ENCODE measurements around the gene HNRNPL. TPM values are rescaled to one million over a fixed set of nuclear protein-coding genes. Genes with fewer than 3 reads are reported as not detected.

HNRNPL gene
- polyA plus RNA-seq, 1 experiment: 316 TPM

- DNase-seq (ENCODE audit: low read depth, low spot score): no peak
- ChIA-PET CTCF (no interaction called here), POLR2A (no interaction called here)
- Histone ChIP-seq H3K4me3 (ENCODE audit: low read depth, low read length) (no peak overlapping the region), H3K9me3 (ENCODE audit: control insufficient read depth, insufficient read depth, low read length) (no peaks in the 10 kb centered on the region), H3K27me3 (ENCODE audit: control insufficient read depth, insufficient read depth, low read length) (no peaks in the 10 kb centered on the region), H3K27ac (ENCODE audit: low read depth, low read length) (no peak overlapping the region)
- TF ChIP-seq CTCF (IDR thresholded peaks at IDR 0.05; ENCODE audit: low read depth, low read length): no peak
Measured at GRCh38 chr19:38883286-38883685, 33.5 kb upstream of the HNRNPL start.

- H3K4me3 ChIP-seq (ENCODE audit: low read depth, low read length): no peak overlapping the region
- no peaks in the 10 kb centered on the region for H3K9me3 ChIP-seq (ENCODE audit: control insufficient read depth, insufficient read depth, low read length)
- CTCF ChIA-PET: interaction anchor here (1.1 kb wide), 1 partner anchor 12 kb away, joined by 4 read pairs; no protein-coding TSS in a partner anchor
- POLR2A ChIA-PET: no interaction called here
- H3K27me3 ChIP-seq (ENCODE audit: control insufficient read depth, insufficient read depth, low read length): no peaks in the 10 kb centered on the region
- no peak overlapping the region for H3K27ac ChIP-seq (ENCODE audit: low read depth, low read length)
- TF ChIP-seq CTCF (IDR thresholded peaks at IDR 0.05; ENCODE audit: low read depth, low read length): no peak
- no peak for DNase-seq (ENCODE audit: low read depth, low spot score)
Measured at GRCh38 chr19:38880882-38881609, 31.3 kb upstream of the HNRNPL start.

- TF ChIP-seq CTCF (IDR thresholded peaks at IDR 0.05; ENCODE audit: low read depth, low read length): no peak
- no peak for DNase-seq (ENCODE audit: low read depth, low spot score)
- Histone ChIP-seq H3K27ac (ENCODE audit: low read depth, low read length) (no peak overlapping the region), H3K27me3 (ENCODE audit: control insufficient read depth, insufficient read depth, low read length) (no peaks in the 10 kb centered on the region), H3K4me3 (ENCODE audit: low read depth, low read length) (no peak overlapping the region), H3K9me3 (ENCODE audit: control insufficient read depth, insufficient read depth, low read length) (no peaks in the 10 kb centered on the region)
- ChIA-PET POLR2A (no interaction called here), CTCF (interaction anchor here (1.1 kb wide), 1 partner anchor 11 kb away, joined by 4 read pairs; no protein-coding TSS in a partner anchor)
Measured at GRCh38 chr19:38880076-38880881, 30.5 kb upstream of the HNRNPL start.

GRCh38 chr19:38879400-38879751 is 29.6 kb upstream of the HNRNPL start:
- ChIA-PET POLR2A (no interaction called here), CTCF (interaction anchor here (0.8 to 2.0 kb wide), 3 partner anchors 9 to 16 kb away, joined by 5 to 6 read pairs (median 5); no protein-coding TSS in a partner anchor)
- H3K27ac ChIP-seq (ENCODE audit: low read depth, low read length): no peak overlapping the region
- TF ChIP-seq CTCF (IDR thresholded peaks at IDR 0.05; ENCODE audit: low read depth, low read length): no peak
- no peaks in the 10 kb centered on the region for H3K27me3 ChIP-seq (ENCODE audit: control insufficient read depth, insufficient read depth, low read length)
- H3K4me3 ChIP-seq (ENCODE audit: low read depth, low read length): no peak overlapping the region
- H3K9me3 ChIP-seq (ENCODE audit: control insufficient read depth, insufficient read depth, low read length): no peaks in the 10 kb centered on the region
- no peak for DNase-seq (ENCODE audit: low read depth, low spot score)

Measured in AG04450 (cell line).